Gastrocnemius medialis (tissue), 4 donors: ENCODE data around the gene B3GALT4. TPM values are rescaled to one million over a fixed set of nuclear protein-coding genes. Genes with fewer than 3 reads are reported as not detected.
A peak's percentile ranks its signal among the peaks of the same experiment; 100 is the strongest.

Experiments used
- ATAC-seq, 2 donors: fragments of 150-250 bp; one replicate each; pipeline ENCODE4 v1.9.1; 2016
- DNase-seq, 2 donors: peaks; one replicate each; pipeline ENCODE4 v3.0.0-alpha.2; 2019
- H3K27ac ChIP-seq, 4 donors: fragments of 200-600 bp; sonication (generic); 1 replicate in 1 of 4; 2 replicates in 3 of 4; pipeline ENCODE4 v1.5.1; 2016 to 2018; ENCODE audit warnings: mild to moderate bottlenecking in 2 of 4, moderate library complexity in 1 of 4
- H3K27me3 ChIP-seq, 3 donors: fragments of 200-600 bp; sonication (generic) in 2 of 3; 1 replicate in 1 of 3; 2 replicates in 2 of 3; pipeline versions ENCODE4 v1.5.1 to v1.6.0; 2016 to 2019; ENCODE audit warnings: mild to moderate bottlenecking in 1 of 3, moderate library complexity in 1 of 3
- H3K36me3 ChIP-seq, 2 donors: fragments of 200-600 bp; sonication (generic) in 1 of 2; one replicate each; pipeline ENCODE4 v1.5.1; 2017 to 2018
- H3K4me1 ChIP-seq, 2 donors: fragments of 200-600 bp; sonication (generic) in 1 of 2; one replicate each; pipeline ENCODE4 v1.5.1; 2016 to 2017; ENCODE audit warnings: mild to moderate bottlenecking in 2 of 2
- H3K4me3 ChIP-seq, 4 donors: fragments of 200-600 bp; sonication (generic) in 3 of 4; 1 replicate in 1 of 4; 2 replicates in 3 of 4; pipeline ENCODE4 v1.5.1; 2016 to 2019; ENCODE audit warnings: mild to moderate bottlenecking in 2 of 4
- H3K9me3 ChIP-seq, 3 donors: fragments of 200-600 bp; sonication (generic) in 2 of 3; 1 replicate in 1 of 3; 2 replicates in 2 of 3; pipeline ENCODE4 v1.5.1; 2016 to 2019
- CTCF ChIP-seq, 5 experiments: fragments of 450-650 bp in 3 of 5; fragments of 200-600 bp in 2 of 5; sonication (generic) in 2 of 5; IDR thresholded peaks in 4 of 5; conservative IDR thresholded peaks in 1 of 5; 1 replicate in 4 of 5; 2 replicates in 1 of 5; pipeline ENCODE4 v1.5.1; 2016 to 2019; ENCODE audit warnings: antibody characterized with exemption in 5 of 5, mild to moderate bottlenecking in 3 of 5, moderate library complexity in 3 of 5
- POLR2A ChIP-seq, 2 donors: fragments of 450-650 bp; IDR thresholded peaks; one replicate each; pipeline ENCODE4 v1.6.1; 2017; ENCODE audit warnings: antibody characterized with exemption in 2 of 2, mild to moderate bottlenecking in 2 of 2, moderate library complexity in 2 of 2
- in situ Hi-C, 4 donors: fragments of 200-750 bp; cut with MboI; loops; one replicate each; pipeline versions ENCODE4 v1.15.0 to v1.8.0; 2017; ENCODE audit warnings: low sequenced_read_pairs in 4 of 4
- intact Hi-C: fragments of 100-400 bp; cut with DNase I; formaldehyde crosslinking; loops from one replicate; pipeline ENCODE4 v1.15.1; 2023; ENCODE audit warnings: low total_unique reads
- microRNA-seq, 2 donors: library from miRNA; unstranded; fragments of <30 nt; microRNA quantifications; one replicate each; pipeline ENCODE4, GENCODE V29; 2016; ENCODE audit warnings: borderline replicate concordance in 2 of 2
- total RNA-seq, 4 donors: library from RNA; depleted of rRNA; stranded (reverse); fragments of >200 nt; gene quantifications; one replicate each; pipeline versions ENCODE4 v1.1.0 to v1.2.3, GENCODE V29; 2016

Gene B3GALT4
- total RNA-seq, 4 donors from 2014 or later: 1.0 to 2.0 (median 1.7) TPM

- in situ Hi-C loops (no loop called here), intact Hi-C loops (no loop called here)
- Histone ChIP-seq H3K27me3 (no peaks in the 10 kb centered on the region), H3K4me3 (no peak overlapping the region), H3K27ac (peak overlapping the region; percentile 58 to 93 (median 86)), H3K4me1 (peaks cover 43 to 56% of the 10 kb centered on the region in 2 donors), H3K36me3 (peaks cover 0 to 30% of the 10 kb centered on the region in 2 donors), H3K9me3 (no peaks in the 10 kb centered on the region)
- DNase-seq (no peak), ATAC-seq (no peak)
- TF ChIP-seq CTCF (IDR thresholded peaks at IDR 0.05 in 4 of 5, conservative IDR thresholded peaks at IDR 0.05 in 1 of 5) (no peak), POLR2A (IDR thresholded peaks at IDR 0.05) (no peak)
Measured at GRCh38 chr6:33321227-33321626, 44.3 kb downstream of the B3GALT4 start.

GRCh38 chr6:33323623-33323948 is 46.7 kb downstream of the B3GALT4 start:
- TF ChIP-seq CTCF (IDR thresholded peaks at IDR 0.05 in 4 of 5, conservative IDR thresholded peaks at IDR 0.05 in 1 of 5) (no peak), POLR2A (IDR thresholded peaks at IDR 0.05) (no peak)
- peak overlapping the region; percentile 84 to 95 (median 90) for H3K27ac ChIP-seq
- peak overlapping the region; percentile 61 to 88 (median 78) for H3K4me3 ChIP-seq
- no peaks in the 10 kb centered on the region for H3K27me3 ChIP-seq
- ATAC-seq (peak in 1 of 2 donors; percentile 1), DNase-seq (no peak)
- peaks cover 30 to 39% of the 10 kb centered on the region in 2 donors for H3K4me1 ChIP-seq
- in situ Hi-C loops: no loop called here
- intact Hi-C loops: loop anchor here (1.0 kb wide), 3 partner anchors 22 to 87 kb away; partner anchors contain the start of genes PFDN6 and WDR46
- H3K36me3 ChIP-seq: peaks cover 0 to 27% of the 10 kb centered on the region in 2 donors
- no peaks in the 10 kb centered on the region for H3K9me3 ChIP-seq

- Histone ChIP-seq H3K4me3 (peak overlapping the region; percentile 61 to 88 (median 78)), H3K27ac (peak overlapping the region; percentile 84 to 95 (median 90)), H3K4me1 (peaks cover 29 to 34% of the 10 kb centered on the region in 2 donors), H3K36me3 (peaks cover 0 to 22% of the 10 kb centered on the region in 2 donors), H3K9me3 (no peaks in the 10 kb centered on the region), H3K27me3 (no peaks in the 10 kb centered on the region)
- intact Hi-C loops (no loop called here), in situ Hi-C loops (no loop called here)
- DNase-seq: no peak
- ATAC-seq: no peak
- TF ChIP-seq POLR2A (IDR thresholded peaks at IDR 0.05) (no peak), CTCF (IDR thresholded peaks at IDR 0.05 in 4 of 5, conservative IDR thresholded peaks at IDR 0.05 in 1 of 5) (no peak)
Measured at GRCh38 chr6:33324125-33324524, 47.2 kb downstream of the B3GALT4 start.

Small RNA genes within 50 kb of the gene (microRNA-seq; reads per million reads assigned to microRNA genes)
- 0 reads per million in 2 donors for gene MIR6834
- gene MIR6873: 0 reads per million in 2 donors

Other genes with a start within 250 kb of the B3GALT4 start
- gene HLA-DPA1, start 203.5 kb upstream of the B3GALT4 start, total RNA-seq: 10 to 100 TPM in 3 of 4 donors, 1 to 10 TPM in 1; 6.8 to 51.8 (median 23.4) TPM
- 10 to 100 TPM; 16.7 to 52.1 (median 23.5) TPM for gene HLA-DPB1, start 201.1 kb upstream of the B3GALT4 start, total RNA-seq
- gene COL11A2, start 84.7 kb upstream of the B3GALT4 start, total RNA-seq: under 1 TPM; 0.31 to 0.92 (median 0.47) TPM
- 10 to 100 TPM; 20.8 to 38.4 (median 24.6) TPM for gene RXRB, start 76.5 kb upstream of the B3GALT4 start, total RNA-seq
- gene SLC39A7, start 76.3 kb upstream of the B3GALT4 start, total RNA-seq: 10 to 100 TPM; 21.9 to 45.4 (median 26.2) TPM
- gene HSD17B8, start 72.5 kb upstream of the B3GALT4 start, total RNA-seq: 10 to 100 TPM in 3 of 4 donors, 1 to 10 TPM in 1; 7.9 to 28.3 (median 14.3) TPM
- 10 to 100 TPM in 3 of 4 donors, 1 to 10 TPM in 1; 7.4 to 16.3 (median 12.1) TPM for gene RING1, start 68.6 kb upstream of the B3GALT4 start, total RNA-seq
- gene VPS52, start 5.2 kb upstream of the B3GALT4 start, total RNA-seq: 10 to 100 TPM; 28.7 to 52.8 (median 41.2) TPM
- 1,000 to 10,000 TPM; 1,834 to 2,142 (median 2,010) TPM for gene RPS18, start 5.0 kb upstream of the B3GALT4 start, total RNA-seq
- gene WDR46, start 12.1 kb downstream of the B3GALT4 start, total RNA-seq: 10 to 100 TPM; 34.5 to 57.3 (median 49.1) TPM
- 100 to 1,000 TPM in 1 of 4 donors, 10 to 100 TPM in 3; 49.9 to 106 (median 76.8) TPM for gene PFDN6, start 12.5 kb downstream of the B3GALT4 start, total RNA-seq
- gene RGL2, start 21.8 kb downstream of the B3GALT4 start, total RNA-seq: 10 to 100 TPM; 39.8 to 52.3 (median 40.8) TPM
- gene TAPBP, start 37.0 kb downstream of the B3GALT4 start, total RNA-seq: 10 to 100 TPM; 15.9 to 42.4 (median 36.5) TPM
- 10 to 100 TPM in 3 of 4 donors, 1 to 10 TPM in 1; 9.0 to 19.3 (median 16.3) TPM for gene ZBTB22, start 40.6 kb downstream of the B3GALT4 start, total RNA-seq
- 10 to 100 TPM; 37.2 to 76.0 (median 59.8) TPM for gene DAXX, start 45.8 kb downstream of the B3GALT4 start, total RNA-seq
- gene KIFC1, start 114.7 kb downstream of the B3GALT4 start, total RNA-seq: 1 to 10 TPM in 1 of 4 donors, under 1 TPM in 1, not detected in 2; 0.64 to 1.4 TPM
- 10 to 100 TPM; 53.5 to 65.8 (median 62.9) TPM for gene PHF1, start 133.9 kb downstream of the B3GALT4 start, total RNA-seq
- 100 to 1,000 TPM in 2 of 4 donors, 10 to 100 TPM in 2; 69.9 to 119 (median 93.2) TPM for gene CUTA, start 141.0 kb downstream of the B3GALT4 start, total RNA-seq
- 1 to 10 TPM in 3 of 4 donors, under 1 TPM in 1; 0.71 to 2.3 (median 1.3) TPM for gene SYNGAP1, start 142.9 kb downstream of the B3GALT4 start, total RNA-seq
- 1 to 10 TPM in 2 of 4 donors, under 1 TPM in 2; 0.82 to 2.2 (median 1.2) TPM for gene ZBTB9, start 177.5 kb downstream of the B3GALT4 start, total RNA-seq